ENCODE measurements around the gene DPP9.
A peak's percentile ranks its signal among the peaks of the same experiment; 100 is the strongest.

Gene DPP9

GRCh38 chr19:4740092-4740491 lies 16.4 kb upstream of the DPP9 start:
- no peak for TF ChIP-seq CTCF (IDR thresholded peaks at IDR 0.05; ENCODE audit: insufficient read depth, low read depth, low read length, missing control alignments)
- H3K4me3 ChIP-seq (ENCODE audit: low read length) = no peak overlapping the region
- DNase-seq (ENCODE audit: low read depth) = no peak

GRCh38 chr19:4738734-4739133 lies 15.1 kb upstream of the DPP9 start:
- no peak for TF ChIP-seq CTCF (IDR thresholded peaks at IDR 0.05; ENCODE audit: insufficient read depth, low read depth, low read length, missing control alignments)
- H3K4me3 ChIP-seq (ENCODE audit: low read length) = no peak overlapping the region
- DNase-seq (ENCODE audit: low read depth) = no peak

- DNase-seq (ENCODE audit: low read depth) = no peak
- H3K4me3 ChIP-seq (ENCODE audit: low read length) = no peak overlapping the region
- TF ChIP-seq CTCF (IDR thresholded peaks at IDR 0.05; ENCODE audit: insufficient read depth, low read depth, low read length, missing control alignments) = no peak
Observed at GRCh38 chr19:4737955-4738600, 14.4 kb upstream of the DPP9 start.

GRCh38 chr19:4733755-4734345 lies 10.2 kb upstream of the DPP9 start:
- no peak for DNase-seq (ENCODE audit: low read depth)
- H3K4me3 ChIP-seq (ENCODE audit: low read length) = no peak overlapping the region

GRCh38 chr19:4732680-4733114 lies 9.1 kb upstream of the DPP9 start:
- H3K4me3 ChIP-seq (ENCODE audit: low read length) = no peak overlapping the region
- peak; percentile 73 for DNase-seq (ENCODE audit: low read depth)
- peak; percentile 78 for TF ChIP-seq CTCF (IDR thresholded peaks at IDR 0.05; ENCODE audit: insufficient read depth, low read depth, low read length, missing control alignments)

More at GRCh38 chr19:4733755-4734345, 10.2 kb upstream of the DPP9 start:
- no peak for TF ChIP-seq CTCF (IDR thresholded peaks at IDR 0.05; ENCODE audit: insufficient read depth, low read depth, low read length, missing control alignments)

GRCh38 chr19:4730740-4731171 lies 7.1 kb upstream of the DPP9 start:
- H3K4me3 ChIP-seq (ENCODE audit: low read length) = no peak overlapping the region
- DNase-seq (ENCODE audit: low read depth) = no peak
- TF ChIP-seq CTCF (IDR thresholded peaks at IDR 0.05; ENCODE audit: insufficient read depth, low read depth, low read length, missing control alignments) = peak; percentile 67

GRCh38 chr19:4728871-4729270 lies 5.2 kb upstream of the DPP9 start:
- TF ChIP-seq CTCF (IDR thresholded peaks at IDR 0.05; ENCODE audit: insufficient read depth, low read depth, low read length, missing control alignments) = no peak
- H3K4me3 ChIP-seq (ENCODE audit: low read length) = no peak overlapping the region
- no peak for DNase-seq (ENCODE audit: low read depth)

Measured in epithelial cell of esophagus (primary cell).